HG03045 (cell line): ENCODE data around the gene GAB1.

ENCODE experiments used
- ATAC-seq: cut with Tn5 transposase; IDR thresholded peaks from one replicate; pipeline ENCODE4 v1.9.1; 2021; ENCODE audit warnings: mild to moderate bottlenecking, moderate library complexity; ENCODE audit not compliant: unreplicated experiment

Gene GAB1

DNA sequence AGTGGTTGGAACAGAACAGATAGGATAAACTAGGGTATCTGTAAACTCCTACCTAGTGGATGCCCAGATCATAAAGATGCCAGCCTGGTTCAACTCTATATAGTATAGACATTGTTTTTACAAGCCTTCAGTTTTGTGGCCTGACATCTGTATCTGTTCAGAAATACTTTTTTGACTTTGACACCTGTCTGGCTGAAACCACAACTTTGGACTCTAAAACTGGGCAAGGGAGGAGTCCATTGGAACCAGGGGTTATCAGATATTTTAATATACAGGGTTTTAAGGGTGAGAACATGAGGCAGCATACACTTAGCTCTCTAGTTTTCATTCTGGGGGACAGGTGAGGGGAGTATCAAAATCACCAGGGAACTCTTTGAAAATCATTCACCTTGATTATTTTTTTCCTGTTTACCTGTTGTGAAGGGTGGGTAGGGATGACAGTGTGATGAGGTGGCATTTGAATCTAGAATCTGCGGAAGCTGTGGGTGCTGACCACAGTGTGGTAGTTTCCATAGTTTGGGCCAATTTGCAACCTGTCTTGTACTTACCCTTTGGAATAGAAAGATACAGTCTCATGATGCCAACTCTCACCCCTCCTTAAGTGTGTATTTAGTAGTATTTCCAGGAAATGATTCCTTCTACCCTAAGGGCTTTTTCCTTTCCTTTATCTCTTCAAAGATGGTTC lies 20.6 kb downstream of the GAB1 start:
- no peak for ATAC-seq

DNA sequence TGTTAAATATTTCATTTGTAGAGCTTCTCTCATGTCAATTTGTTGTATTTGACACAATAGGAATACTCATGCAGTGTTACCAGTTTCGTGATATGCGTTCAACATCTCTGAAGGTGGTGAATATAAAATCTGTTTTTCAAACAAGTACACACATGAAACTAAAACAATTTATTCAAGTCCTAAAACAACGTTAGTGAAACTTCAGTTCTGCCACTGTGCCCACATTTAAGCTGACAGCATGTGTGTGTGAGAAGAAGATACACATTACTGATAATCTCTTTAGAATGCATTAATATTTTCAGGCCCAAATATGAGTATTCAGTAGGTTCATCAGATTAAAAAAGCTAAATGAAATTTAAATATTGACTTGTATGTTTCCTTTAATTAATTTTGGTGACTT lies 21.7 kb downstream of the GAB1 start:
- no peak for ATAC-seq

DNA sequence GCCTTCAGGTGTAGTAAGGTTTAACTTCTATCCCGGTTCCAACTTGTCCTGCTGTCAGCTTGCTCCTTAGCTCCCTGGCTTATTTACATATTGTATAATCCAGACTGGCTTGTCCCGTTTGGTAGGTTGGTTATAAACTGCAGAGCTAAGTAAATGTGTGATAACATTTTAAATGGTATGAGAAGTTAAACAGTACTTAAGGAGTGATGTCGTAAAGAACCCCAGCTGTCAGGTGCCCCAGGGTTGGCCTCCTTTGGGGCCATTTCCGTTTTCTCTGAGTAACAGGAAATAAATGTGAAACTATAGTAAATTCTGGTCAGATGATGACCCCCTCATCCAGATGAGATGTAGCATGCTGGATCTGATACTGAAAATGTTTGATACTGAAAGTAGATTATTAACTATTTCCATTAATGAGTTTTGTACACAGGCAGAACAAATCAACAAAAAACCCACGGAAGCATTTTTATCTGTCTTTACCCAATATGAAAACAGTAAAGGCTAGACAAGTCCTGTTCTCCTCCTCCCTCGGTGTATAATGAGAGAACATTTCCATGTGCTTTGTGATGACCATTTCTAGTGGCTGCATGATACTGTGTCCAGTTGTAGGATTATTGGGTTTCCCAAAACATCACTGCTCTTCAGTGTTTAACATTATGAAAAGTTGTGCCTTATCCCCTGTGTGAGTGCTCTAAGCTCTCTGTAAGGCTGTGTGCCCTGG lies 22.4 kb downstream of the GAB1 start:
- peak; percentile 78 for ATAC-seq

DNA sequence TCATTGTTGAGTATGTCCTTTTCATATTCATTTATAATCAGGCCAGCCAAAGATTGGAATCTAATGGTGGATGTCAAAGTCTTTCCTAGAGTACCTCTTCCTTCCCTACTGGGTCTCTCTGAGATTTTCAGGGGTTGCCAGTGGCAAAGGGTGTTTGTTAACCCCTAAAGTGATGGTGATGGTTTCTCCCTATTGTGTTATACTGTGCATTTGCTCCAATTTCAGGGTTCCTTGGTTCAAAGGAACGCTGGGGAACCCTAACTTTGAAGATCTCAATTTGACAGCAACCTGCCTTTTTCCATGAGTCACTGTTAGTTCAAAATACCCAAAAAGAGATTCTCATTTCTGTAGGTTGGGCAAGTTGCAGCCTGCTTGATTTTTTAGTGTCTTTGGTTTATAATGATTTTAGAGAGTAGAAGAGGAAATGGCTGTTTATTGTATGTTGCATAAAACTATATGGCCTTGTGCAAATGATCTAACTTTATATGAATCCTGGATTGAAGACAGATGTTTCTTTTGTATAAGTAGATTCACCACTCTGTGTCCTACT lies 23.0 kb downstream of the GAB1 start:
- no peak for ATAC-seq

DNA sequence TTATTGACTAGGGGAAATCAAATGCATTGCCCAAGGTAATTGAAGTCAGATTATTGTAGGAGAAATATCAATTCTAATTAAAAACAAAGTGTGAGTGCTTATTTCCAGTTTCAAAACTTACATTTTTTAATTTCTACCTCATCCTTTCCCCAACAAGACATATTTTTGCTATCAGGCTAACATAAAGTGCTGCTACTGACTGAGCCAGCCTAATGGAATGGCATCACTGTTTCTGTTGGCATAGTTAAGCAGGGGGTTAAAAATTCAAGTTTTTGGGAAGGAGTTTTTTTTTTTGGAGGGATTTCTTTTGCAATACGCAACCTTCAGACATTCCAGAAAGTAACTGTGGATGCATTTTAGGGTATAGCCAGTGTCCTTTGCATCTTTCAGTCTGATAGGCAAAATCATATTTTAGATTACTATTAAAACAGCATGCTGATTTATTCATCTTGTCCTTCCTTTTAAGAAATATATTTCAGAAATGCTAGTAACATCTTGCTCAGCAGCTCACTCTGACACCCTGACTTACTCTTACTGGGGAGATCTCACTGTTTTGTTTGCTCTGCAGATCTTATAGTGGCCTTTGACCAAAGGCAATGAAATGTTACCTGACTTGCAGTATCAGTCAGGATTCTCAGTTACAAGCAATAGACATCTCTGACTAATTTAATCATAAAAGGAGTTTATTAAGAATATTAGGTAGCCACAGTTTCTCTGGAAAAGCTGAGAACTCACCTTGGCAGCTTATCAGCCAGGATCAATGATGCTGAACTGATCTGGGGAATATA lies 24.4 kb downstream of the GAB1 start:
- ATAC-seq, result no peak

DNA sequence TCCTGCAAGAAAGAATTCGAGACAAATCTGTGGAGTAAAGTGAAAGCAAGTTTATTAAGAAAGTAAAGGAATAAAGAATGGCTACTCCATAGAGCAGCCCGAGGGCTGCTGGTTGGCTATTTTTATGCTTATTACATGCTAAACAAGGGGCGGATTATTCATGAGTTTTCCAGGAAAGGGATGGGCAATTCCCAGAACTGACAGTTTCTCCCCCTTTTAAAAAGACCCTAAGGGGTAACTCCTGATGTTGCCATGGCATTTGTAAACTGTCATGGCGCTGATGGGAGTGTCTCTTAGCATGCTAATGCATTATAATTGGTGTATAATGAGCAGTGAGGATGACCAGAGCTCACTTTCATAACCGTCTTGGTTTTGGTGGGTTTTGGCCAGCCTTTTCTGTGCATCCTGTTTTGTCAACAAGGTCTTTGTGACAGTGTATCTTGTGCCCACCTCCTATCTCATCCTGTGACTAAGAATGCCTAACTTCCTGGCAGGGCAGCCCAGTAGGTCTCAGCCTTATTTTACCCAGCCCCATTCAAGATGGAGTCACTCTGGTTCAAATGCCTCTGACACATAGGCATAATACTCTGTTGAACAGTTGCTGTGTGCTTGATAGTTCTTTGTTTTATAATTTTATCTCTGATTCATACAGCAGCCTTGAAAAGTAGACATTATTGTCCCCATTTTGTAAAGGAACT lies 25.8 kb downstream of the GAB1 start:
- no peak for ATAC-seq

GRCh38 chr4:143363332-143363731 lies 26.7 kb downstream of the GAB1 start:
- ATAC-seq, result no peak

- ATAC-seq, result no peak
Measured at GRCh38 chr4:143364063-143364462, 27.4 kb downstream of the GAB1 start.

GRCh38 chr4:143367863-143368262 lies 31.2 kb downstream of the GAB1 start:
- ATAC-seq, result no peak

GRCh38 chr4:143369552-143369951 lies 32.9 kb downstream of the GAB1 start:
- ATAC-seq, result no peak

GRCh38 chr4:143372093-143372915 lies 35.6 kb downstream of the GAB1 start:
- peak; percentile 81 for ATAC-seq

GRCh38 chr4:143374255-143374654 lies 37.6 kb downstream of the GAB1 start:
- no peak for ATAC-seq

DNA sequence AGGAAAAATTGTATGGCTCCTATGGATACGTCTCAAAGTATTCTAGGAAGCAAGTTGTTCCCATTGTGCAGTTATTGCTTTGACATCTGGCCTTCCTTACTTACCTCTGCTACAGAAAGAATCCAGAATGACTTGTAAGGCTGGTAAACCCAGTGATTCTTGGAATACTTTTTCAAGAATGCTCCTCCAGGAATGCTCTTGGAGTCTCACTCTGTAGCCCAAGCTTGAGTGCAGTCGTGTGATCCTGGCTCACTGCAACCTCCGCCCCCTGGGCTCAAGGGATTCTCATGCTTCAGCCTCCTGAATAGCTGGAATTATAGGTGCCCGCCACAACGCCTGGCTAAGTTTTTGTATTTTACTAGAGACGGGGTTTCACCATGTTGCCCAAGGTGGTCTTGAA lies 38.1 kb downstream of the GAB1 start:
- no peak for ATAC-seq

GRCh38 chr4:143375326-143376073 lies 38.8 kb downstream of the GAB1 start:
- ATAC-seq, result peak; percentile 41

- peak; percentile 64 for ATAC-seq
Measured at GRCh38 chr4:143377611-143378099, 41.0 kb downstream of the GAB1 start.

GRCh38 chr4:143380629-143381028 lies 44.0 kb downstream of the GAB1 start:
- ATAC-seq, result no peak

DNA sequence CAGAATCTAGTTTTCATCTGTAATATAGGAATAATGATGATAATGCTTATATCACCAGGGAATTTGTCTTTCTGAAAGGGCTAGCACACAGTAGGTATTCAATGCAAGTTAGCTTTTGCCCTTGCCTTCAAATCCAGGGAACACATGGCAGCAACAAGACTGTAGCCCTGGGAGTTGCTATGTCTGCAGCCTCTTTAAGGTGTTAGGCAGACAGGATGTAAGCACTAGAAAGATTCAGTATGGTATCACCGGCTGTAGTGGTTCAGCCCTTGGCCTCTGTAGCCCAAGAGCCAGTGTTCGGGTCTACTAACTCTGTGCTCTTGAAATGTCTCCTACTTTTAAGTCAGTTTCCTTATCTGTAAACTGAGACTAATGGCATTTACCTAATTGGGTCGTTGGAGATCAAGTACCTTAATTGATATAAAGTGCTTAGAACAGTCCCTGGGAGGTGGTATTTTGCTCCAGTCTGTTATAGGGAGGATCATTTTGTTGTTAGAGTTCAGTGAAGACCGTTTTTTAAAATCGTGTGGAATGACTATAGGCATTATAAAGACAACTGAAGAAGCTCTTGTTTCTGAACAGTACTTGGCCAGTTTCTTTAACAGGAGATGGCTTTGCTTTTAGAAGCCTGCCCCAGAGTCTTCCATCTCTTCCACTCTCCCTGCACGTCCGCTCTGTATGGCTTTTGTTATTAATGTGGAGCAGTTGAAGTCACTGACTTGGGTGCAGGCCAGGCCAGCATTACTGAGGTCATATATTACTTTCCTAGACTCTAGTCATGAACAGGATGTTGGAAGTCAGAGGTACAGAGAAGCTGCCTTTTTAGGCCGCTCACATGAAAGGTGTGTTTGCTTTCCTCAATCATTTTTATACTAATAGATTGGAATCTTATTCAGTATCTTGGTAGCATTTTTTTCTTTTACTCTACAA lies 44.8 kb downstream of the GAB1 start:
- ATAC-seq, result peak; percentile 31

DNA sequence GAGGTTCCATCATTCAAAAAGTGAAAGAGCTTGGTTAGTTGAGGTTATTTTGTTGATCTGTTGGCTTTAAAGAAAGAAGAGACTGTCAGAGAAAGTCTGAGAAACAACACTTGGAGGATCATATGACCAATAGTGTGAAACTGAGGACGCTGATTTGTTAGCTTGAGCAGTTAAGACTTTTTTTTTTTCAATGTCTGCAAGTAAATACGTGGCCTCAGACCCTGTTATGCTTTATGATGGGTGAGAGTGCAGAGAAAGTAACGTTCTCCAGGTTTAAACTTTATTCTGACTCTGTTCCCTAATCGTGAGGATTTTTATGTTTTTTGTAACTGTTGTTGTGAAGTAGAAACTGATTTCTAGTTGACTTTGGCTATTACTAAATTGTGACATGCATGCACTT lies 45.9 kb downstream of the GAB1 start:
- no peak for ATAC-seq
